A673 (cell line): ENCODE data around the gene LDB2. TPM values are rescaled to one million over a fixed set of nuclear protein-coding genes. Genes with fewer than 3 reads are reported as not detected.

Experiments
- BruUV-seq: library from RNA; stranded (reverse); fragments of 400-500 nt; replicated peaks from 2 replicates; lab custom pipeline; 2021; lab: Mats Ljungman, UMichigan
- CTCF ChIA-PET: fragments of 300-600 bp; sonication (Branson Sonifier 250); formaldehyde crosslinking; loops from one replicate; lab custom pipeline; 2022; ENCODE audit warnings: antibody characterized with exemption; lab: Charles Lee
- POLR2A ChIA-PET: fragments of 300-600 bp; sonication (Branson Sonifier 250); formaldehyde crosslinking; loops from one replicate; lab custom pipeline; 2022; ENCODE audit warnings: antibody characterized with exemption; ENCODE audit not compliant: low non-redundant PET; lab: Charles Lee
- DNase-seq: peaks from one replicate; pipeline ENCODE4 v3.0.0-alpha.2; 2015; ENCODE audit warnings: low spot score
- H3K27ac ChIP-seq: fragments of 200-600 bp; sonication (generic); 2 replicates; pipeline ENCODE4 v1.5.1; 2016; ENCODE audit warnings: mixed run types, low read depth, mild to moderate bottlenecking, mixed read lengths, antibody characterized with exemption, low read length; ENCODE audit not compliant: poor library complexity, severe bottlenecking
- H3K27me3 ChIP-seq: fragments of 200-600 bp; sonication (generic); replicated peaks from 2 replicates; pipeline ENCODE4 v1.6.1; 2017; ENCODE audit warnings: mixed run types, low read depth, mild to moderate bottlenecking, mixed read lengths, antibody characterized with exemption, low read length; ENCODE audit not compliant: insufficient read depth, poor library complexity
- H3K36me3 ChIP-seq: fragments of 200-600 bp; sonication (generic); 2 replicates; pipeline ENCODE4 v1.6.1; 2016; ENCODE audit warnings: mixed run types, mild to moderate bottlenecking, mixed read lengths, antibody characterized with exemption, low read length; ENCODE audit not compliant: insufficient read depth, poor library complexity, severe bottlenecking
- H3K4me1 ChIP-seq: fragments of 200-600 bp; sonication (generic); 2 replicates; pipeline ENCODE4 v1.6.1; 2017; ENCODE audit warnings: mixed run types, mild to moderate bottlenecking, mixed read lengths, antibody characterized with exemption, low read length; ENCODE audit not compliant: insufficient read depth, poor library complexity, severe bottlenecking
- H3K4me3 ChIP-seq: fragments of 200-600 bp; sonication (generic); 2 replicates; pipeline ENCODE4 v1.5.1; 2016; ENCODE audit warnings: low read depth, mixed run types, mild to moderate bottlenecking, mixed read lengths, low read length; ENCODE audit not compliant: poor library complexity, severe bottlenecking
- H3K9me3 ChIP-seq: fragments of 200-600 bp; sonication (generic); 2 replicates; pipeline ENCODE4 v1.6.1; 2016; ENCODE audit warnings: mixed run types, low read depth, mild to moderate bottlenecking, mixed read lengths, antibody characterized with exemption, low read length; ENCODE audit not compliant: poor library complexity, severe bottlenecking
- EZH2 ChIP-seq: fragments of 200-600 bp; sonication (generic); IDR thresholded peaks from 2 replicates; pipeline ENCODE4 v1.6.1; 2017; ENCODE audit warnings: borderline replicate concordance, low read depth, mild to moderate bottlenecking, mixed read lengths, antibody characterized with exemption, low read length; ENCODE audit not compliant: poor library complexity, severe bottlenecking
- intact Hi-C: fragments of 100-400 bp; cut with micrococcal nuclease; formaldehyde crosslinking; loops from one replicate; pipeline ENCODE4 v1.10.0; 2022; ENCODE audit not compliant: unreplicated experiment
- total RNA-seq: library from RNA; stranded (reverse); gene quantifications from 2 replicates; pipeline ENCODE4 v1.2.3, GENCODE V29; 2021
- TF ChIP-seq, protein P1 (sequence below): fragments of 300-800, 200-600 bp; sonication (generic); conservative IDR thresholded peaks from 2 replicates; pipeline ENCODE4 v1.5.1; 2017; ENCODE audit warnings: low read depth, mild to moderate bottlenecking, antibody characterized with exemption, low read length, moderate library complexity, mixed read lengths

Gene LDB2
- total RNA-seq, 1 experiment from 2014 or later: 47.4 TPM

DNA sequence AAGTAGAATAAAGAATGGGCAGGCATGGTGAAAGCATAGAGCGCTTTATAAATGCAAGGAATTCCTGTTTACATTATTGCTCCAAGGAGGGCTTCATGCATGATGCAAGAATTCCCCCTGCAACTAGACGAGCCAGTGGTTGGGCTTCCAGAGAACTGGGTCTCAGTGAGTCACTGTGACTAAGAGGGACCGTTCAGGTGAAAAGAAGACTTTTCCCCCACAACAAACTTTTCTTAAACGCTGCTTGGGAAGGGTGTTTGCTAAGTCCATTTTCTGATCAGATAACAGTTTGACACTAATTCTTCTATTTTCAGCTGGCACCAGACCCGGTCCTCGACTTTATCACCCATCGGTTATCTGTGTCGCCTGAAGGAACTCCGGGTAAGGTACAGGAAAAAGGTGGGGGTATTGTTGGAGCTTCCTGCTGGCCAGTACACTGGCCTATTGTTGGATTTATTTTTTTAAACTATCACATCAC, 40.1 kb downstream of the LDB2 start:
- no peak overlapping the region for H3K27ac ChIP-seq
- H3K36me3 ChIP-seq: no peaks in the 10 kb centered on the region
- CTCF ChIA-PET: no interaction called here
- no peak for DNase-seq
- intact Hi-C loops: no loop called here
- no TSS peak for BruUV-seq
- TF ChIP-seq, protein P1, sequence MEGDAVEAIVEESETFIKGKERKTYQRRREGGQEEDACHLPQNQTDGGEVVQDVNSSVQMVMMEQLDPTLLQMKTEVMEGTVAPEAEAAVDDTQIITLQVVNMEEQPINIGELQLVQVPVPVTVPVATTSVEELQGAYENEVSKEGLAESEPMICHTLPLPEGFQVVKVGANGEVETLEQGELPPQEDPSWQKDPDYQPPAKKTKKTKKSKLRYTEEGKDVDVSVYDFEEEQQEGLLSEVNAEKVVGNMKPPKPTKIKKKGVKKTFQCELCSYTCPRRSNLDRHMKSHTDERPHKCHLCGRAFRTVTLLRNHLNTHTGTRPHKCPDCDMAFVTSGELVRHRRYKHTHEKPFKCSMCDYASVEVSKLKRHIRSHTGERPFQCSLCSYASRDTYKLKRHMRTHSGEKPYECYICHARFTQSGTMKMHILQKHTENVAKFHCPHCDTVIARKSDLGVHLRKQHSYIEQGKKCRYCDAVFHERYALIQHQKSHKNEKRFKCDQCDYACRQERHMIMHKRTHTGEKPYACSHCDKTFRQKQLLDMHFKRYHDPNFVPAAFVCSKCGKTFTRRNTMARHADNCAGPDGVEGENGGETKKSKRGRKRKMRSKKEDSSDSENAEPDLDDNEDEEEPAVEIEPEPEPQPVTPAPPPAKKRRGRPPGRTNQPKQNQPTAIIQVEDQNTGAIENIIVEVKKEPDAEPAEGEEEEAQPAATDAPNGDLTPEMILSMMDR: no peak
- no peak for TF ChIP-seq EZH2
- no peaks in the 10 kb centered on the region for H3K9me3 ChIP-seq
- no peaks in the 10 kb centered on the region for H3K27me3 ChIP-seq
- peaks cover 21% of the 10 kb centered on the region for H3K4me1 ChIP-seq
- POLR2A ChIA-PET: interaction anchor here (0.9 kb wide), 1 partner anchor 221 kb away, joined by 4 read pairs; no protein-coding TSS in a partner anchor
- no peak overlapping the region for H3K4me3 ChIP-seq

DNA sequence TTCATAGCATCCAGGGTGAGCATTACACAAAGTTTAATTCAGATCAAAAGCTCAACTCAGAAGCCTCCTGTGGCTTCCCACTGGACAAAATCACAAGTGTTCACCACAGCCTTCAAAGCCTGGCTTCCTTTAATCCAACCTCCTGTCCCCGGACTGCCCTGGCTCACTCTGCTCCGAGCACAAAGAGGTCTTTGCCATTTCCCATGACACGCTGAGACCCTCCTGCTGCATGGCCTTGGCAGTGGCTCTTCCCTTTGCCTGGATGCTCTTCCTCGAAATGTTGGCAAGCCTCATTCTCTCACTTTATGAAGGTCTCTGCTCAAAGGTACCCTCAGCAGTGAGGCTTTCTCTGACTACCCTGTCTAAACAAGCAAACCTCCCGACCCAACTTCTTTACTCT, 41.0 kb downstream of the LDB2 start:
- Histone ChIP-seq H3K27ac (no peak overlapping the region), H3K27me3 (no peaks in the 10 kb centered on the region), H3K4me1 (peaks cover 21% of the 10 kb centered on the region), H3K4me3 (no peak overlapping the region), H3K9me3 (no peaks in the 10 kb centered on the region), H3K36me3 (no peaks in the 10 kb centered on the region)
- ChIA-PET CTCF (no interaction called here), POLR2A (no interaction called here)
- intact Hi-C loops: no loop called here
- TF ChIP-seq EZH2: no peak
- TF ChIP-seq, protein P1: no peak
- no peak for DNase-seq
- BruUV-seq: no TSS peak

DNA sequence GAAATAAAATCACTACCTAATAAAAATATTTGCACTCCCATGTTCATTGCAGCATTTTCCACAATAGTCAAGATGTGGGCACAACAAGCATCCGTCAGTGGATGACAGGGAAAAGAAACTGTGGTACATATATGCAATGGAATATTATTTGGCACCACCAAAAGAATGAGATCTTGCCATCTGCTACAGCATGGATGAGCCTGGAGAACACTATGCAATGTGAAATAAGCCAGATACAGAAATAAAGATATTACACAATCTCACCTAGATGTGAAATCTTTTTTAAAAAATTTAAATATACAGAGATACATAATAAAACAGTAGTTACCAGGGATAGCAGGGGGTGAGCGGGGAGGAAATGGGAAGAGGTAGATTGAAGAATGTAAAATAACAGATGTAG, 44.8 kb downstream of the LDB2 start:
- Histone ChIP-seq H3K27ac (no peak overlapping the region), H3K9me3 (no peaks in the 10 kb centered on the region), H3K4me3 (no peak overlapping the region), H3K4me1 (peaks cover 27% of the 10 kb centered on the region), H3K36me3 (no peaks in the 10 kb centered on the region), H3K27me3 (no peaks in the 10 kb centered on the region)
- ChIA-PET CTCF (no interaction called here), POLR2A (no interaction called here)
- DNase-seq: no peak
- intact Hi-C loops: no loop called here
- BruUV-seq: no TSS peak
- no peak for TF ChIP-seq EZH2
- TF ChIP-seq, protein P1: no peak
